Sigmoid colon (tissue), 7 donors: ENCODE measurements around the gene CSNK1A1L. TPM values are rescaled to one million over a fixed set of nuclear protein-coding genes. Genes with fewer than 3 reads are reported as not detected.

Experiments
- DNase-seq: peaks from one replicate; pipeline ENCODE4 v3.0.0-alpha.2; 2019
- H3K27ac ChIP-seq, 4 donors: fragments of 200-600 bp; sonication (generic); one replicate each; pipeline ENCODE4 v1.5.1; 2016 to 2019; ENCODE audit warnings: mild to moderate bottlenecking in 1 of 4
- H3K27me3 ChIP-seq, 3 donors: fragments of 200-600 bp; sonication (generic); one replicate each; pipeline ENCODE4 v1.5.1; 2019; ENCODE audit warnings: mild to moderate bottlenecking in 1 of 3
- H3K36me3 ChIP-seq, 4 donors: fragments of 200-600 bp; sonication (generic); one replicate each; pipeline ENCODE4 v1.5.1; 2016 to 2019
- H3K4me1 ChIP-seq, 4 donors: fragments of 200-600 bp; sonication (generic); one replicate each; pipeline ENCODE4 v1.5.1; 2017 to 2019
- H3K4me3 ChIP-seq, 4 donors: fragments of 200-600 bp; sonication (generic); one replicate each; pipeline ENCODE4 v1.5.1; 2017 to 2019; ENCODE audit warnings: mild to moderate bottlenecking in 2 of 4, moderate library complexity in 1 of 4
- H3K9me3 ChIP-seq, 4 donors: fragments of 200-600 bp in 3 of 4; sonication (generic) in 3 of 4; one replicate each; pipeline versions ENCODE4 v1.5.1 to v1.6.1; 2013 to 2019
- CTCF ChIP-seq, 4 experiments: fragments of 450-650 bp in 3 of 4; fragments of 200-600 bp in 1 of 4; IDR thresholded peaks; one replicate each; pipeline ENCODE4 v1.5.1; 2016 to 2019; ENCODE audit warnings: antibody characterized with exemption in 4 of 4, mild to moderate bottlenecking in 3 of 4, moderate library complexity in 2 of 4
- EP300 ChIP-seq, 4 donors: sonication (generic); formaldehyde crosslinking; IDR thresholded peaks; one replicate each; pipeline ENCODE4 v1.6.1; 2017; ENCODE audit warnings: antibody characterized with exemption in 4 of 4
- POLR2A ChIP-seq, 2 donors: fragments of 450-650 bp; IDR thresholded peaks; one replicate each; pipeline ENCODE4 v1.6.1; 2016; ENCODE audit warnings: antibody characterized with exemption in 2 of 2, mild to moderate bottlenecking in 2 of 2, moderate library complexity in 2 of 2
- POLR2AphosphoS5 ChIP-seq, 4 donors: sonication (generic); formaldehyde crosslinking; IDR thresholded peaks; one replicate each; pipeline ENCODE4 v1.6.1; 2017; ENCODE audit warnings: antibody characterized with exemption in 4 of 4
- WGBS, 2 donors: extraction: QIAGEN DNeasy Blood & Tissue Kit; methylation state at CpG; one replicate each; pipeline ENCODE4 v1.1.7; 2013; 5-methylcytosine and 5-hydroxymethylcytosine counted together
- intact Hi-C: fragments of 100-400 bp; cut with DNase I; formaldehyde crosslinking; loops from one replicate; pipeline ENCODE4 v1.15.1; 2023
- polyA plus RNA-seq, 3 donors: library from polyadenylated mRNA; stranded (reverse); fragments of 200-250 nt; gene quantifications; one replicate each; pipeline ENCODE4 v1.2.3, GENCODE V29; 2013
- total RNA-seq, 4 donors: library from RNA; depleted of rRNA; stranded (reverse); fragments of >200 nt; gene quantifications; one replicate each; pipeline ENCODE4 v1.1.0, GENCODE V29; 2016
- donor health status: healthy with polysubstance abuse.
- donor health status: Bipolar disorder and iron deficiency.
- donor health status: healthy.

CSNK1A1L gene
- total and polyA plus RNA-seq, 7 donors = not detected

- intact Hi-C loops = loop anchor here (5.0 kb wide), 1 partner anchor 532 kb away; no protein-coding TSS in a partner anchor
- no peak for DNase-seq
- TF ChIP-seq CTCF (IDR thresholded peaks at IDR 0.05) = no peak
- no peak for TF ChIP-seq POLR2A (IDR thresholded peaks at IDR 0.05)
- TF ChIP-seq EP300 (IDR thresholded peaks at IDR 0.05) = no peak
- TF ChIP-seq POLR2AphosphoS5 (IDR thresholded peaks at IDR 0.05) = no peak
- no peak overlapping the region for H3K27ac ChIP-seq
- no peaks in the 10 kb centered on the region for H3K27me3 ChIP-seq
- no peaks in the 10 kb centered on the region for H3K36me3 ChIP-seq
- no peaks in the 10 kb centered on the region for H3K9me3 ChIP-seq
- 73 to 89% methylated on average over 9 of the region's 9 CpGs for WGBS, 2 donors
- H3K4me3 ChIP-seq = no peak overlapping the region
- no peaks in the 10 kb centered on the region for H3K4me1 ChIP-seq
Measured at GRCh38 chr13:37070145-37070695, 35.2 kb downstream of the CSNK1A1L start.

GRCh38 chr13:37069597-37070103 is 35.8 kb downstream of the CSNK1A1L start:
- no peak overlapping the region for H3K27ac ChIP-seq
- H3K4me3 ChIP-seq = no peak overlapping the region
- TF ChIP-seq CTCF (IDR thresholded peaks at IDR 0.05) = no peak
- no peak for TF ChIP-seq POLR2A (IDR thresholded peaks at IDR 0.05)
- TF ChIP-seq POLR2AphosphoS5 (IDR thresholded peaks at IDR 0.05) = no peak
- TF ChIP-seq EP300 (IDR thresholded peaks at IDR 0.05) = no peak
- no peaks in the 10 kb centered on the region for H3K9me3 ChIP-seq
- no peaks in the 10 kb centered on the region for H3K36me3 ChIP-seq
- no peaks in the 10 kb centered on the region for H3K4me1 ChIP-seq
- 77 to 90% methylated on average over 22 of the region's 22 CpGs for WGBS, 2 donors
- intact Hi-C loops = loop anchor here (5.0 kb wide), 1 partner anchor 533 kb away; no protein-coding TSS in a partner anchor
- no peak for DNase-seq
- H3K27me3 ChIP-seq = no peaks in the 10 kb centered on the region

- no peaks in the 10 kb centered on the region for H3K27me3 ChIP-seq
- intact Hi-C loops = no loop called here
- no peak overlapping the region for H3K4me3 ChIP-seq
- TF ChIP-seq EP300 (IDR thresholded peaks at IDR 0.05) = no peak
- no peak for TF ChIP-seq POLR2A (IDR thresholded peaks at IDR 0.05)
- TF ChIP-seq POLR2AphosphoS5 (IDR thresholded peaks at IDR 0.05) = no peak
- TF ChIP-seq CTCF (IDR thresholded peaks at IDR 0.05) = no peak
- no peaks in the 10 kb centered on the region for H3K9me3 ChIP-seq
- no peak for DNase-seq
- H3K36me3 ChIP-seq = no peaks in the 10 kb centered on the region
- H3K4me1 ChIP-seq = no peaks in the 10 kb centered on the region
- no peak overlapping the region for H3K27ac ChIP-seq
Measured at GRCh38 chr13:37068962-37069361, 36.5 kb downstream of the CSNK1A1L start.

- TF ChIP-seq EP300 (IDR thresholded peaks at IDR 0.05) (no peak), POLR2A (IDR thresholded peaks at IDR 0.05) (no peak), CTCF (IDR thresholded peaks at IDR 0.05) (no peak), POLR2AphosphoS5 (IDR thresholded peaks at IDR 0.05) (no peak)
- Histone ChIP-seq H3K36me3 (no peaks in the 10 kb centered on the region), H3K27me3 (no peaks in the 10 kb centered on the region), H3K4me3 (no peak overlapping the region), H3K4me1 (no peaks in the 10 kb centered on the region), H3K27ac (no peak overlapping the region), H3K9me3 (no peaks in the 10 kb centered on the region)
- 66 to 74% methylated on average over 2 of the region's 2 CpGs for WGBS, 2 donors
- intact Hi-C loops = no loop called here
- no peak for DNase-seq
Measured at GRCh38 chr13:37067874-37068273, 37.6 kb downstream of the CSNK1A1L start.
